Stimulated activated CD4-positive, alpha-beta T cell treated with anti-CD3 and anti-CD28 coated beads, Interleukin-1b, Interleukin-23, amount 100 ng/mL, for 24 hours (primary cell): Measurements from ENCODE around the gene CENPP.
"Not testable (repeated sequence)": the region's sequence is repeated elsewhere in the genome, so short reads cannot be mapped to it uniquely, and the experiment has no call there.

Experiments
- DNase-seq, 4 experiments: peaks; one replicate each; pipeline ENCODE4 v3.0.0-alpha.2; 2020; ENCODE audit warnings: low read depth in 4 of 4, low spot score in 1 of 4

CENPP gene

DNA sequence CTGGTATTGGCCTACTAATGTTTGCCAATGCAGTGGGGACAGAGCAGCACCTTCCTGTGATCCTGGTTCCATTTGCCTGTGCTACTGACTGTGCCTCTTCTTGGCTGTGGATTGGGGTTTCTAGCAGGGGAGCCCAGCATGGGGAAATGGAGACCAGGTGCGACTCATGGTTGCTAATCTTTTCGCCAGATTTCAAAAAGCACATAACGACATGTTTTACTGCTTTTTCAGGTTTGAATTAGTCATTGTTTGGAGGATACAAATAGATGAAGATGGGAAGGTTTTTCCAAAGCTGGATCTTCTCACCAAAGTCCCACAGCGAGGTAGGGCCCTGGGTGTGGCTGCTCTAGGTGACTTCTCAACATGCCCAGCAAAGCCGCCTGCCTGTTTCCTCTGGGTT lies 286.5 kb downstream of the CENPP start:
- no peak for DNase-seq

DNA sequence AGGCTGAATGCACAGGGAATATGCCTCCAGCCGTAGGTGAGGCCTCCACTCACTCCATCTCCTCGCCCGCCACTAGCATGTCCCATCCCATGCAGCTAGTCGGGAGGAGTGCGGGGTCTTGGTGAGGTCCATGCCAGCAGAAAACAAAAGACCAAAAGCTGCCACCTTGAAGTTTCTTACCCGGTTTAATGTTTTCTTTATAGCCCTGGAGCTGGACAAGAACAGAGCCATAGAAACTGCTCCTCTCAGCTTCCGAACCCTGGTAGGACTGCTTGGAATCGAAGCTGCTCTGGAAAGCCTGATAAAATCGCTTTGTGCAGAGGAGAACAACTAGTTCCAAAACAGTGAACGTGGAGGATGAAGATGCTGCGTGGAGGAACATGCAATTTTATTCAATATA lies 287.1 kb downstream of the CENPP start:
- DNase-seq = no peak

DNA sequence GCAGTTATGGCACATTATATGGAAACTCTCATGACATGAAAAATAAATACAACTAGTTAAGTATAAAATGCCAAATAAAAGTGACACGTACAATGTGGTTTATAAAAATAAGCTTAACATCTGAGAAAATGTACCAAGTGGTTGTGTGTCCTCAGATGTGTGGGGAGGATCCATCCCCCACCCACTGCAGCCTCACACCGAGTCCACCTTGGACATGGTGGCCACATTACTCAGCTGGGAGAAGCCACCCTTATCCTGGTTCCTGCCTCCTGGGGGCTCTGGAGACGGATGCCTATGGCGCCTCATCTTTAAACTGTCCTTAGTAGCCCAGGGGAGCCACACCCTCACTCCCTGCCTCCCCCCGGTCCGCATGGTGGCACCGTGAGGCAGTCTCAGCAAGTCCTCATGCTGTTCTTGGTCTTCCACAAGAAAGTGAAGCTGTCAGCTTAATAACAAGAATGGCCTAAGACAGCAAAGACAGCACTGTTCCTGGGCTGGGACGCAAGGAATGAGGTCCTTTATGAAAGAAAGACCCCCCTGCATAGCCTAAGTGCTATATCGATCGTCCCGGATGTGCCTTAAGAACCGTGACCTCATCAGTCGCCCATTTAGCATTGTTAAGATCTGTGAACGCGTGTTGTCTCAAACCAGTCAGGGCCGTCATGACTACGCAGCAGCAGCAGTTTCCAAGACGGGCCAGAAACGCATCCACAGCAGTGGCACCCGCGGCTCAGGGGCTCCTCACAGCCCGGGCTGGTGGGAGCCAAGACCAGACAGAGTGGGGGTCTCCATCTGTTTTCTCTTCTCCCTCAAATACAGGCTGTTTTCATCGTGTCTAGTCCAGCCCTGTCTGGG lies 287.7 kb downstream of the CENPP start:
- no peak for DNase-seq

DNA sequence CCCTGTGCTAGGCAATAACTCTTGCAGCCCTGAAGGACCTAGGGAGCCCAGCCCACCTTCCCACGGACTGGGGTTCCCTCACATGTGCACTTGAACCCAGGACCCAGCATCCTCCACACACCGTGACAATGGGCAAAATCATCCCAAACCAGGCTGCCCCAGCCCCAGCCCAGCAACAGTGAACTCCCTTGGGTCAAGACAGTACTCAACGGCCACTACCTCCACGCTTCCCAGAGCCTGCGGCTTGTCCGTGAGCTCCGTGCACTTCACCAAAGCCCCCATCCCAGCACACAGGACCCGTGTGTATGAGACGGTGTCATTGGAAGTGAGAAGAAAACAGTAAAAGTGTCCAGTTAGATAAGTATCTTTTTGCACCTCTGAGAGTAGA lies 288.4 kb downstream of the CENPP start:
- no peak for DNase-seq

DNA sequence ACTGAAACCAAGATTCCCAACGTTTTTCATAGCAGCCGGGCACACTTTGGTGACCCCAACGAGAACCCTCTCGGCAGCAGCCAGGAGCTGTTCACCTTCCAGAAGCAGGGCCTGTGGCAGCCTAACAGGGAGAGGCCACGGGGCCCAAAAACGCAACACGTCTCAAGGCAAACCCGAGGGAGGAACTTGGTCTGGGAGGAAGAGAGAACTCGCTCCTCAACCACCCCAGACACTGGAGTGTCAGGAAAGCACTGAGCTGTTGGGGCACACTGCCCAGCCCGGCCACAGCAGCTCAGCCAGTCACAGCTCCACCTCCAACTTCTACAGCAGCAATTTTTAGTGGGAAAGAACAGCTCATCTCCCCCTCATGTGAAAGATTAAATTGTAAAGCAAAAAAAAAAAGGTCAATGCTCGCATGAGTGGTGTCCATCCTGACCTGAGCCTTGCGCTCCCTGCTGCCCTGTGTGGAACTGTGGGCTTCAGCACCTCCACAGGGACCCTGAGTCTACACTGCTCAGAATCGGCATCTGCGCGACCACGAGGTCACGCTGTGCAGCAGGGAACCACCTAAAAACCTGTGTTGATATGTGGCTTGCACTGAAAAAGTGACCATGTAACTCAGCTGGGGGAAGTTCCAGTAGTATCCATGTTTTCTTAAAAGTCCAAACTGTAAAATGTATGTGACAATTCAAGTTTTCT lies 289.2 kb downstream of the CENPP start:
- DNase-seq = no peak

DNA sequence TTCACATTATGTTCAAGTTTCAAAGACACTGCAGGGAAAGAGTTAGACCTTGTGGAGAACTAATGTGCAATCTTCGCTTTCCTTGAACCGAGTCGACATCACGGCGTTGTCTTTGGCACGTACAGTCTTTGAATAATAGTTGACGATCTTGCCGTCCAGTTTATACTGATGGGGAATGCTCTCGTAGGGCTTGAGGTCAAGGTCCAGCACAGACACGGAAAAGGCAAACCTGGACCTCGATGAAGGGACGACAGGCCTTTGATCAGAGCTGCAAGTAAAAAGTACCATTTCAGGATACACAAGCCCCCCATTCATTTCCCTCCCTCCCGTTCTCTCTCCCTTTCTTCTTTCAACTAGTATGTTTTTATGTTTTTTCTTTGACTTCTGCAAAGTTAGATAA lies 290.0 kb downstream of the CENPP start:
- DNase-seq = no peak

DNA sequence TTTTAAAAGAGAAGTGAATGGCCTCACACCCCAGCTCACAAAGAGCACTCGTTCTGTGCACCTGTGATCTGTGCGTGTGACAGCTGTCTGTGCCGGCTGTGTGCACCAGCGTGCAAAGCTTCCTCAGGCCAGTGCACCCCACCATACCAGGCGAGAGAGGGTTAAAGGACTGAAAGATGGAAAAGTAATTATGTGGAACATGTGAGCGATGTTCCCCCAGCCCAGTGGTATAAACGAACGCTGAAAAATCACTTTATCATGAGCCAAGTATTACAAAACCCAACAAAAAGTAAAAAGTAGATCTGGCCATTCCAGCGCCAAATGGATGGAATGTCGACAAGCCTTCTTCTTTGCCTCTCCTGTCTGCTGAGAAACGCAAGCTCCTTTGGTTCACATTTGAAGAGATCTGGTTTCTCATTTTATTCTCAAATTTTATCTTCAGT lies 290.5 kb downstream of the CENPP start:
- no peak for DNase-seq

DNA sequence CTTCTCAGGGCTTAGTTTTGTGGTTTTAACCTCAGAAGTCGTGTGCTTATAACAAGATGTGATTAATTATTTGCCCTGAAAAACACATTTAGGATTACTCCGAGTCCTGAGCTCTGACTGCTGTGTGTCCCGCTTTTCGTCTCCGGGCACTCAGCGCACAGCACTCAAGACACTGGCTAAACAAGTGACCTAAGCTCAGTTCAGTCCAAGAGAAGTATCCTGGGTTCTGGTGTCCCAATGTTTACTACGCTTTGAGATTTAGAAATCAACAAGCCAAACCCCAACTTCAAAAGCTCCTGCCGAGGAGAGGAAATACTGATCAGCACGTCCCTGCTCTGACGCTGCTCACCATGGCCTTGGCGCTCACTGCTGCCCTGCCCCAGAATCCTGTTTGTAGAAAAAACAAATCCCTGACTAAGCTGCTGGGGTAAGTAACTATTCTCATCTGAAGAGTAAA lies 290.9 kb downstream of the CENPP start:
- no peak for DNase-seq

DNA sequence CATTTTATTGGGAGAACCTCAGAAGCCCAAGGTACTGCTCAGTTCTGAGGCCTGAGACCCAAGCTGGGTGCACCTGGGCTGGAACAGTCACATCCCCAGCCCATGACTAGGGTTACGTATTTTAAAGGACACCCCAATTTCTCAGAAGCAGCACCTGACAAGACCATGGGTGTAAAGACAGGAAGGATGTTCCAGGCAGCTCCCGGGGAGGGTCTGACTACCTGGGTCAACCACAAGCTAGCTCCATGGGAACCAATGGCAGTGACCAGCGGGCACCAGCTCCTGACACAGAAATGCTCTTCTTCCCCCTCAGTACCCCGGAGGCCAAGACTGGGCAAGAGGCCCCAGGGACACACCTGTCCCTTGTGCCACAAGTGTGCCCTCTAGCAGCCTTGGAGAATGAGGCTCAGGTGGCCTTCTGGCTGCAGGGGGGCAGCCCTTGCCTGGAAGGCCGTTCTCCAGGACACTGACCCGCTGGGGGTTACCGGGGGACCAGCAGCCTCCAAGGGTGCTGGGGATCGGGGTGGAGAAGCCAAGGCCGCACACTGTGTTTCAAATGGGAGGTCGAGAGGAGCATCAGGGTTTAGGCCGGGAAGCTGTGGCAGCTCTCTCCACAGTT lies 291.6 kb downstream of the CENPP start:
- no peak for DNase-seq

DNA sequence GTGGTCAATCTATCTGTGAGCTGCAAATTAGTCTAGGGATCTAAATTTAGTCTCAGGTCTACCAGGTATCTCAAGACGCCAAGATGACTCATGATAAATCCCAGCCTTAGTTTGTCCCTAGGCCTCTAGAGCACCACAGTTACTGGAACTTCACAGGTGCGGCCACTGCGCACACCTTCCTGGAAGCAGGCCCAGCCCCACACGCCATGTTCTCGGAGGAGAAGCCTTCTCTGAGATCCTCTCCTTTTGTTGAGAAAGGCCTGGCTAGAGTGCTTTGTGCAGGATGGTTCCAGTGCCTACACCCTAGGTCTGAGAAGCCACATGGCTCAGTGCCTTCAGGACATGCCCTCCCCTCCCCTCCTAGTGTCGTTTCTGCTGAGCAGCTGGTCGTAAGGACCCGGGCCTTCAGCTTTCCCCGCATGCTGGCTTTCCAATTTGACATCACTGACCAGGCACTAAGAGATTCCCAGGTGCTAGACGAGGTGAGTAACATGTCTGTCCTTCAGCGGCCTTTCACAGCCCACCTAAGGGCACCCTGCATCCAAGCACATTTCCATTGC lies 292.3 kb downstream of the CENPP start:
- DNase-seq = no peak

DNA sequence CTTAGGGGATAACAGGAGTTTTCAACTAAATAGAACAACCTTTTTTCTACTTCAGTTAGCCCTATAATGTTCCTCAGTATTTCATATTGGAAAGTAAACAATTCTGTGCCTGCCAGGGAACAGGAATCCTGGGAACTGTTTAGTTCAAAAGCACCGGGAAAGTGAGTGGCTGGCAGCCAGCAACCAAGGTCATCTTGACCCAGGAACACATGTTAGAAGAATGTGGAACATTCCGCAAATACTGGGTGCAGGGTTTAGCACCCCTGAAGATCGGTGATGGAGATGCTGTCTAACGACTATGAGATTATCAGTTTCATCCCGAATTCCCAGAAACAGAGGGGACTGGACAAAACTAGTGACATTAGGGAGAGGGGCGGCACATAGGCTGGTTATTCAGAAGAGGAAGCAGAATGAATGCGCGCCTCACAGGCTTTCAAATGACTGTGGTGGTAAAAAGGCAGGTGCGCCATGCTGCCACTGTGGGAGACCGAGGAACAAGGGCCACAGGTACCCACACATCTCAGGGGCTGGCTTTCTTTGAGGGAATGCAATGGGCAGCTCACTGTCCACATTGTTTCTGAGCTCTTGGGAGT lies 293.0 kb downstream of the CENPP start:
- DNase-seq = no peak

DNA sequence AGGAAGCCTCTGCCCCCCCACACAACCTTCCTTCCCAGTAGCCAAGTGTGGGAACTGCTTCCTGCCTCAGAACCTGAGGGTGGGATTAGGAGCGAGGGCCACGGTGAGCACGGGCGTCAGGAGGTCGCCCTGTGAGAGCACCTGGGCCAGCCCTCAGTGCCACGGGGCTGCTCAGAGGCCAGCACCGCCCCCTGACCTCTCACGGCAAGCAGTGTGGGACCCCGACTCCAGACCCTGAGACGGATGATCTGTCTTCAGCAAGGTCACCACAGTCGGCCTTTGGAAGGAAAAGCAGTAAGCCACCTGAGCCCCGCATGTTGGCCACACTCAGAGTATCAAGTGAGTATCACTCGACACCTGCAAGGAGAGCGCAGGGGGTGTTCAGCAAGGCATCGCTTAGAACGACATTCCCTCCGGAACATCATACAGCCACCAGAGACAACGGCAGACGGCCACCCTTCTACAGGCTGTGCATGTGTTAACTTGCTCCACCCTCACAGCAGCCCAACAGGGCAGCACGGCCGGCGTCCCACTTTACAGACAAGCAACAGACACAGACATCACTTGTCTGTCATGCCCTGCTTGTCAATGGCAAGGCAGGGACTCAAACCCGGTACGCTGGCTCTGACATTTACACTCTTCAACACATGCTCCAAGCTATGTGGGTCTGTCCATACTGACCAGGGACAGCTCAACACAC lies 294.0 kb downstream of the CENPP start:
- DNase-seq = no peak

DNA sequence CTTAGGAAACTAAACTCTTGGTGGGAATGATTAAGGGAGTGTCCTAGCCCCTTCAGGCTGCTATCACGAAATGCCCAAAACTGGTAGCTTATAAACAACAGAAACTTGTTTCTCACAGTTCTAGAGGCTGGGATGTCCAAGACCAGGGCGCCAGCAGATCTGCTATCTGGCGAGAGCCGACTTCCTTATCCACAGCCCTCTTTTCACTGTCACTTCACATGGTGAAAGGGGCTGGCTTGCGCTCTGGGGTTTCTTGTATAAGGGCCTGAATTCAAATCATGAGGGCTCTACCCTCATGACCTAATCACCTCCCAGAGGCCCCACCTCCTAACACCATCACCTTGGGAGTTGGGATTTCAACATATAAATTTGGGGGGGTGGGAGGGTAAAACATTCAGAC lies 295.1 kb downstream of the CENPP start:
- DNase-seq = no peak

DNA sequence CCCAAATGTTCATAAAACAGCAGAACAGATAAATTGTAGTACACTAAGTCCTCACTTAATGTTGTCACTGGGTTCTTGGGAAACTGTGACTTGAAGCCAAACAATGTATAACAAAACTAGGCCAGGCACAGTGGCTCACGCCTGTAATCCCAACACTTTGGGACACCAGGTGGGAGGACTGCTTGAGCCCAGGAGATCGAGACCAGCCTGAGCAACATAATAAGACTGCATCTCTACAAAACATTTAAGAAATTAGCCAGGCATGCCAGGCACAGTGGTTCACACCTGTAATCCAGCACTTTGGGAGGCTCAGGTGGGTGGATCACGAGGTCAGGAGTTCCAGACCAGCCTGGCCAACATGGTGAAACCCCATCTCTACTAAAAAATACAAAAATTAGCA lies 298.2 kb downstream of the CENPP start:
- DNase-seq = not testable (repeated sequence)

DNA sequence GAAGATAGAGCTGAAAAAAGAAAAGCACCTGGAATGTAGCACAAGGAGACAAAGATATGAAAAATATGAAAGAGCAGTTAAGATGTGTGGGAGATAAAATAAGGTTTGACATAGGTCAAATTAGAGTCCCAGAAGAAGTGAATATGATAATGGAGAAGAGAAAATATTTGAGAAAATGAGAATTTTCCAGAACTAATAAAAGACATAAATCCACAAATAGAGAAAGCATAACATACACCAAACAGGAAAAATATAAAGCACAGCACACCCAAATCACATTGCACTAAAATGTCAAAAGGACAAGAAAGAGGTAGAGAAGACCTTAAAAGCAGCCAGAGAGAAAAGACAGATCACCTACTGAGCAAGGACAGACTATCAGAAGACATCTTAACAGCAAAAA lies 300.7 kb downstream of the CENPP start:
- no peak for DNase-seq

DNA sequence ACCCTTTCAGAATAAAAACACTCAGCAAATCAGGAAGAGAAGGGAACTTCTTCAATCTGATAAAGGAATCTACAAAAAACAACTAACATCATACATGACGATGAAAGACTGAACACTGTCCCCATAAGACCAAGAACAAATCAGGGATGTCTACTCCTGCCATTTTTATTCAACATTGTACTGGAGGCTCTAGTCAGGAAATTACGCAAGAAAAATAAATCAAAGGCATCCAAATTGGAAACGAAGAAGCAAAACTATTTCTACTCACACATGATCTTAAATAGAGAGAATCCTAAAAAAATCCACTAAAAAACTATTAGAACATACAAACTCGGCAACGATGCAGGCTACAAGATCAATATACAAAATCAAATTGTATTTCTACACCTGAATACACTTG lies 301.9 kb downstream of the CENPP start:
- DNase-seq = no peak

DNA sequence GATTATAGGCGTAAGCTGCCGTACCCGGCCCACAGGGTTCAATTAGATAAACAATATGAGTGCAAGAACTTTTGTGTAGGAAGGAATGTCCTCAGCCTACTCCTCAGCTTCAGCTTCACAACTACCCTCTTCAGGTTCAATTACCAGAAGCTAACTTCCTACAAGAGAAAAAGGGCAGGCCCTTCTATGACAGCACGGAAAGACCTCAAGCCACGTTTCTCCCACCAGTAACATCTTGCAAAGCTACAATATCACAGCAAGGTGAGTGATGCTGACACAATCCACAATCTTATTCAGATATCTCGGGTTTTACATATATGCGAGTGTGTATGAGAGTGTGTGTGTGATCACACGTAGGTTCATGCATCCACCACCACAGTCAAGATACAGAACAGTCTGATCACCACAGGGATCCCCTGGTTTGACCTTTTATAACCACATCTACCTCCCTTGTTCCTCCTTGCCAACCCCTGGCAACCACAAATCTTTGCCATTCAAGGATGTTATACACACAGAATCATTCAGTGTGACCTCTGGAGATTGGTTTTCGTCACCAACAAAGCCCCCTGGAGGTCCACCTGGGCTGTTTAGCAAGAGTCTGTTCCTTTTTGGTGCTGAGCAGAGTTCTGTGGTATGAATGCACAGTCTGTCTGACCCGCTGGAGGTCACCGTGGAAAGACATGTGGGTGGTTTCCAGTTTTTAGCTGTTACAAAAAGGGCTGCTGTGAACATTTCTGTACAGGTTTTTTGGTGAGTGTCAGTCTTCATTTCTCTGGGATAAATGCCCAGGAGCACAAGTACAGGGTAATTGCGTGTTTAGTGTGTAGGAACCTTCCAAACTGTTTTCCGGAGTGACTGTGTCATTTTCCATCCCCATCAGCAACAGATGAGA lies 305.9 kb downstream of the CENPP start:
- DNase-seq = no peak

DNA sequence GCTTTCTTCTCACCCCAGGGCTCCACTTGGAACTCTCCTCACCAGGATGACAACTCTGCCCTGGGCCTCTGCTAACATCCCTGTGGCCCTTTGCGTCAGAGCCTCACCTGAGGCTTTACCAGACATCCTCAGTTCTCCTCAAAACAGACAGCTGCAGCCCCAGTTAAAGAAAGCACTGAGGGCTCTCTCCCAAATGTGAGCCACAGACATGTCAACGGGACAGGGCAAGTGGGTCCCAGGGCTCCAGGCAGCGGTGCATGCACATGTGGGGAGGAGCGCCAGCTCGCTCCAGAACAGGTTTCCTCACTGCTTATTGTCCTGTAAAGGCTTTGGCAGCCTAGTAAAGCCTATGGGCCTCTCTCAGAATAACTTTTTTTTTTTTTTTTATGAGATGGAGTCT lies 306.9 kb downstream of the CENPP start:
- DNase-seq = no peak

DNA sequence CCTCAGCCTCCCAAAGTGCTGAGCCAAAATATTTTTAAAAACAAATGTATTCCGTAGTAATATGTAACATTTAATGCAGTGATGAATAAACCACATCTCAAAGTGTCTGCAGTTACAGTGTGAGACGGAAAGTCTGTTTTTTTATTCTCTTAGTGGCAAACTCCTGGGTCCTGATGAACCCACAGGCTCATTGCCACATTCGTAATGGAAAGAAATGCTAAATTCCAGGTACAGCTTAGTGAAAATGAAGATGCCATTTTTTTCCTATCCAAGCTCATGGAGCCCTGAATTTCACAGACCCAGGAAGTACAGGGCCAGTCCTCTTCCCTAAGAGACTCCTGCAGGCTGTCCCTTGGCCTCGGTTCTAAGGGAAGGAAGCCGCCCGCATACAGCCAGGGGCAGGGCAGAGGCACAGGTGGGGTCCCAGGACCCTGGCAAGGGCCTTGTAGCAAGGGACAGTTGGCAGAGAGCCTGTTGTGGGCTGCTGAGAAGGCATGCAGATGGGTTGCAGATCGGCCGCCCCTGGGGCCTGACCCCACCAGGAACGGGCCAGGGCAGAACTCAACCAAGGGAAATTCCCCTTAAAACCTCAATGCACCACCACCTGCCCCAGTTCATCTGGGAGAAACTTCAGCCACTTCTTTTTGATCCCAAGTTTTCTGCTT lies 308.0 kb downstream of the CENPP start:
- DNase-seq = no peak
